Right lobe of liver (tissue), 6 donors: ENCODE results near the gene BCL2L15. TPM values are rescaled to one million over a fixed set of nuclear protein-coding genes. Genes with fewer than 3 reads are reported as not detected.

Source experiments
- ATAC-seq, 4 donors: fragments of 200-7000 bp; cut with Tn5 transposase; one replicate each; pipeline ENCODE4 v1.9.1; 2020; ENCODE audit warnings: mild to moderate bottlenecking in 4 of 4, moderate library complexity in 4 of 4
- DNase-seq, 3 donors: peaks; one replicate each; pipeline ENCODE4 v3.0.0-alpha.2; 2020
- H3K27ac ChIP-seq, 3 donors: fragments of 200-600 bp; one replicate each; pipeline ENCODE4 v1.8.0; 2022
- H3K27me3 ChIP-seq, 2 donors: fragments of 200-600 bp; one replicate each; pipeline ENCODE4 v1.8.0; 2022
- H3K36me3 ChIP-seq, 4 donors: fragments of 200-600 bp; sonication (generic) in 1 of 4; one replicate each; pipeline versions ENCODE4 v1.5.1 to v1.8.0; 2017 to 2022; ENCODE audit warnings: control low read depth in 1 of 4
- H3K4me1 ChIP-seq, 4 donors: fragments of 200-600 bp; sonication (generic) in 1 of 4; one replicate each; pipeline versions ENCODE4 v1.5.1 to v1.8.0; 2017 to 2022; ENCODE audit warnings: control low read depth in 1 of 4
- H3K4me3 ChIP-seq, 3 donors: fragments of 200-600 bp; one replicate each; pipeline ENCODE4 v1.8.0; 2022
- H3K9me3 ChIP-seq, 4 donors: fragments of 200-600 bp; sonication (generic) in 1 of 4; one replicate each; pipeline versions ENCODE4 v1.5.1 to v1.8.0; 2017 to 2022; ENCODE audit warnings: control low read depth in 1 of 4
- CTCF ChIP-seq, 4 donors: fragments of 200-600 bp in 3 of 4; fragments of 450-650 bp in 1 of 4; IDR thresholded peaks; one replicate each; pipeline versions ENCODE4 v1.5.1 to v1.8.0; 2016 to 2022; ENCODE audit warnings: antibody characterized with exemption in 4 of 4, mild to moderate bottlenecking in 2 of 4
- POLR2A ChIP-seq: fragments of 450-650 bp; IDR thresholded peaks from one replicate; pipeline ENCODE4 v1.6.1; 2017; ENCODE audit warnings: antibody characterized with exemption, mild to moderate bottlenecking
- WGBS: methylation state at CpG from one replicate; pipeline ENCODE4 v1.1.6; 2018; ENCODE audit warnings: low coverage, low lambda C conversion rate; ENCODE audit not compliant: insufficient coverage; ENCODE audit errors: missing lambda C conversion rate; 5-methylcytosine and 5-hydroxymethylcytosine counted together
- intact Hi-C, 2 donors: fragments of 100-400 bp; cut with DNase I; formaldehyde crosslinking; loops; one replicate each; pipeline versions ENCODE4 v1.11.2 to v1.14.1; 2022
- total RNA-seq, 6 experiments: library from RNA; depleted of rRNA in 2 of 6; stranded (reverse); fragments of >200 nt in 2 of 6; fragmentation: NEBNext Ultra II Directional in 3 of 6; extraction: Animal tissue kit (Norgen Biotek cat#: 25700) in 3 of 6; gene quantifications; one replicate each; pipeline versions ENCODE4 v1.1.0 to v1.2.4, GENCODE V29; 2016 to 2023
- donor health status: DM: no; HTN: yes; CAD: no.
- donor health status: DM: no; HTN: no; CAD: no.
- donor health status: DM: no; HTN: no; CAD: no.
- donor health status: DM: no; HTN: yes; CAD: no.
- donor health status: DM: no; HTN: yes; CAD: no.

BCL2L15 gene
- total RNA-seq, 6 experiments from 2014 or later, result 0.06 to 0.73 (median 0.13) TPM; not detected in 1

GRCh38 chr1:113913887-113914664, 26.7 kb upstream of the BCL2L15 start:
- Histone ChIP-seq H3K4me3 (no peak overlapping the region), H3K27ac (no peak overlapping the region), H3K27me3 (no peaks in the 10 kb centered on the region), H3K36me3 (peaks cover 0 to 6% (median 2%) of the 10 kb centered on the region in 4 donors), H3K4me1 (no peaks in the 10 kb centered on the region), H3K9me3 (no peaks in the 10 kb centered on the region)
- intact Hi-C loops, result no loop called here
- no peak for TF ChIP-seq CTCF (IDR thresholded peaks at IDR 0.05)
- TF ChIP-seq POLR2A, result no peak
- DNase-seq (no peak), ATAC-seq (no peak)
- 92% methylated on average over 5 of the region's 5 CpGs for WGBS

- no peaks in the 10 kb centered on the region for H3K4me1 ChIP-seq
- no peaks in the 10 kb centered on the region for H3K9me3 ChIP-seq
- WGBS, result 100% methylated on average over 1 of the region's 3 CpGs
- no peaks in the 10 kb centered on the region for H3K27me3 ChIP-seq
- no peak for TF ChIP-seq CTCF (IDR thresholded peaks at IDR 0.05)
- no peak for TF ChIP-seq POLR2A
- intact Hi-C loops, result no loop called here
- H3K27ac ChIP-seq, result no peak overlapping the region
- DNase-seq (no peak), ATAC-seq (no peak)
- H3K36me3 ChIP-seq, result peaks cover 0 to 6% (median 2%) of the 10 kb centered on the region in 4 donors
- no peak overlapping the region for H3K4me3 ChIP-seq
Measured at GRCh38 chr1:113913312-113913668, 25.9 kb upstream of the BCL2L15 start.

GRCh38 chr1:113912594-113913311, 25.4 kb upstream of the BCL2L15 start:
- Histone ChIP-seq H3K27me3 (no peaks in the 10 kb centered on the region), H3K9me3 (no peaks in the 10 kb centered on the region), H3K36me3 (peaks cover 0 to 6% (median 2%) of the 10 kb centered on the region in 4 donors), H3K4me1 (no peaks in the 10 kb centered on the region), H3K27ac (no peak overlapping the region), H3K4me3 (no peak overlapping the region)
- DNase-seq (no peak), ATAC-seq (peak in 3 of 4 donors; percentile 35 to 54 (median 41))
- intact Hi-C loops, result no loop called here
- 64% methylated on average over 5 of the region's 6 CpGs for WGBS
- TF ChIP-seq CTCF (IDR thresholded peaks at IDR 0.05) (no peak), POLR2A (no peak)

DNA sequence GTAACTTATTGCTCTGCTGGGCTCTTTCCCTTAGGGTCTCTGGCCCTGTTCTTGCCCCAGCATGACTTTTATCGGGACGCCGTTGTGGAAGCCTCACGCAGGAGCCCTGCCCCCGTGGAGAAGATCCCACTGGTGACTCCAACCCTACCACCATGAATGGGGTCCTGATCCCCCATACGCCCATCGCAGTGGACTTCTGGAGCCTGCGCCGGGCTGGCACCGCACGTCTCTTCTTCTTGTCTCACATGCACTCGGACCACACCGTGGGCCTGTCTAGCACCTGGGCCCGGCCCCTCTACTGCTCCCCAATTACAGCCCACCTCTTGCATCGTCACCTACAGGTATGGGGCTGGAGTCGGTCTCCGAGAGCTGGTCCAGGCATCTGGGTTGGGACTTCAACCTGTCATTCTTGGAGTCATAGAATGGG, 18.1 kb upstream of the BCL2L15 start:
- Histone ChIP-seq H3K9me3 (no peaks in the 10 kb centered on the region), H3K27ac (peak overlapping the region; percentile 50 to 87 (median 79)), H3K27me3 (no peaks in the 10 kb centered on the region), H3K36me3 (no peaks in the 10 kb centered on the region), H3K4me1 (peaks cover 0 to 13% (median 0%) of the 10 kb centered on the region in 4 donors), H3K4me3 (peak overlapping the region; percentile 67 to 76 (median 72))
- intact Hi-C loops, result no loop called here
- TF ChIP-seq CTCF (IDR thresholded peaks at IDR 0.05) (no peak), POLR2A (no peak)
- ATAC-seq, result no peak
- WGBS, result 4% methylated on average over 8 of the region's 17 CpGs
- peak in 1 of 3 donors; percentile 44 for DNase-seq
